ENCODE results near the gene ADGRD2.

ADGRD2 gene

DNA sequence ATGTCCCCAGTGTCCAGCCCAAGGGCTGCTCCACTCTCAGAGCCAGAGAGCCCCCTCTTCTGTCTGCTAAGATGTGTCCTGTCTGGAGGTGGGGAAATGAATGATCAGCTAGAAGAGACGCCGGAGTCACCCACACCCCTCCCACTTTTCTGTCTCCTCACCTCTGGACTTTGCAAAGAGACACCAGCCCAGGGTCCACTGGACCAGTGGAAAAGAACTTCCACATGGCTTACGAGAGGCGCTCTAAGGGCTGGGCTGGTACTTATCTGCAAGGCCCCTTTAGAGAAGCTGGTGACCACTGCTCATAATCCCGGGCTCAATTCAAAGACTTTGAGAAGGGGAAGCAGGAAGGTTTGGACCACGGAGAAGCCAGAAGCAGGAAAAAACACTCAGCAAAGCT is 47.8 kb downstream of the ADGRD2 start:
- no peak for TF ChIP-seq CTCF (IDR thresholded peaks at IDR 0.05)

- no peak for TF ChIP-seq CTCF (IDR thresholded peaks at IDR 0.05)
These were observed 48.4 kb downstream of the ADGRD2 start for GRCh38 chr9:124498499-124499146.

- no peak for TF ChIP-seq CTCF (IDR thresholded peaks at IDR 0.05)
These were observed 49.0 kb downstream of the ADGRD2 start for GRCh38 chr9:124499216-124499615.

GRCh38 chr9:124500028-124500795 is 50.0 kb downstream of the ADGRD2 start:
- TF ChIP-seq CTCF (IDR thresholded peaks at IDR 0.05), result no peak

DNA sequence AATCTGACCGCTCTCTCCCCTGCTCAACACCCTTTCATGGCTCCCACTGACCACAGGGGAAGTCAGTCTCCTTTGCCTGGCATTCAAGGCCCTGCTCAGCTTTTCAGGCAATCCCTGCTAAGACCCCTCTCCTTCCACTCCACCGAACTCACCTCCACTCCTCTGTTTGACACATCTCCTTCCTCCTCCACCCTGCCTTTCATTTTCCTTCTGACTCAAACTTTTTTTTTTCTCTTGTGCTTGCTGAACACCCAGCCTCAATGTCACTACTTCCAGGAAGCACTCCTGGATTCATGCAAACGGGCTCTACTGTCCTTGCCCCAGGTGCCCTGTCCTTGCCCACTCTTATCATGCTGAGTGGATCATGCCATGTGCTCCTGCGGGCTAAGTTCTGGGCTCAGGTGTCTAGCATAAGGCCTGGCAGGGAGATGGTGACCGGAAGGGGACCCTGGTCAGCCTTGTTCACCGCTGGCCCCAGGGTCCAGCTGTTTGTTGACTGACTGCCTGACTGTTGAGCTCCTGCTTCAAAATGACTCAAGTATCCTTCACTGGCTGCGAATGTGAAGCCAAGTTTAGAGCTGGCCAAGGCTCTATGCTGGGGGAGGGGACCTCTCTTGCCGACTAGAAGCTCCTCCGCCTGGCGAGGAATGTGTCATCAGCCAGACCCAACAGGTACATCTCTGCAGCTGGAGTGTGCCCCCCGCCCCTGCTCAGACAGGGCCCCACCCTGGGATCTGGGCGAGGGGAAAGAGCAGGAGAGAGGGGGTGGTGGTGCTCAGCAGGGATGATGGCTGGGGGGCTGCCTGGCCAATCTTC is 50.8 kb downstream of the ADGRD2 start:
- no peak for TF ChIP-seq CTCF (IDR thresholded peaks at IDR 0.05)

GRCh38 chr9:124501771-124502320 is 51.6 kb downstream of the ADGRD2 start:
- no peak for TF ChIP-seq CTCF (IDR thresholded peaks at IDR 0.05)
